ENCODE data around the gene CCNQ. TPM values are rescaled to one million over a fixed set of nuclear protein-coding genes. Genes with fewer than 3 reads are reported as not detected.

The CCNQ gene
- total and polyA plus RNA-seq, 12 donors, result 16.9 to 132 (median 22.9) TPM

GRCh38 chrX:153572601-153573000 lies 26.3 kb downstream of the CCNQ start:
- Histone ChIP-seq H3K27me3 (peaks cover 0 to 24% (median 0%) of the 10 kb centered on the region in 7 donors), H3K9me3 (no peaks in the 10 kb centered on the region), H3K4me1 (no peaks in the 10 kb centered on the region), H3K36me3 (no peaks in the 10 kb centered on the region), H3K4me3 (no peak overlapping the region), H3K27ac (no peak overlapping the region)
- intact Hi-C loops (cut with DNase I), result no loop called here
- TF ChIP-seq CTCF (IDR thresholded peaks at IDR 0.05), result no peak
- WGBS, 2 donors, result 88 to 92% methylated on average over 7 to 10 of the region's 10 CpGs
- ATAC-seq, result no peak
- DNase-seq, result no peak

GRCh38 chrX:153571534-153571908 lies 27.4 kb downstream of the CCNQ start:
- Histone ChIP-seq H3K27me3 (peaks cover 0 to 30% (median 0%) of the 10 kb centered on the region in 7 donors), H3K4me3 (no peak overlapping the region), H3K36me3 (no peaks in the 10 kb centered on the region), H3K27ac (no peak overlapping the region), H3K9me3 (no peaks in the 10 kb centered on the region), H3K4me1 (no peaks in the 10 kb centered on the region)
- intact Hi-C loops (cut with DNase I), result no loop called here
- 66 to 79% methylated on average over 5 to 6 of the region's 6 CpGs for WGBS, 2 donors
- TF ChIP-seq CTCF (IDR thresholded peaks at IDR 0.05), result no peak
- DNase-seq (no peak), ATAC-seq (no peak)

- Histone ChIP-seq H3K27ac (no peak overlapping the region), H3K36me3 (no peaks in the 10 kb centered on the region), H3K4me1 (no peaks in the 10 kb centered on the region), H3K9me3 (no peaks in the 10 kb centered on the region), H3K27me3 (peaks cover 0 to 20% (median 0%) of the 10 kb centered on the region in 7 donors), H3K4me3 (no peak overlapping the region)
- TF ChIP-seq CTCF (IDR thresholded peaks at IDR 0.05), result no peak
- ATAC-seq (no peak), DNase-seq (no peak)
- 93 to 95% methylated on average over 12 to 13 of the region's 13 CpGs for WGBS, 2 donors
- intact Hi-C loops (cut with DNase I), result no loop called here
Measured at GRCh38 chrX:153569475-153569874, 29.5 kb downstream of the CCNQ start.

- no peaks in the 10 kb centered on the region for H3K36me3 ChIP-seq
- H3K4me3 ChIP-seq, result no peak overlapping the region
- no peak for TF ChIP-seq CTCF (IDR thresholded peaks at IDR 0.05)
- no peaks in the 10 kb centered on the region for H3K4me1 ChIP-seq
- DNase-seq, result no peak
- WGBS, 2 donors, result 84 to 90% methylated on average over 20 to 21 of the region's 21 CpGs
- H3K27ac ChIP-seq, result no peak overlapping the region
- H3K9me3 ChIP-seq, result no peaks in the 10 kb centered on the region
- intact Hi-C loops (cut with DNase I), result no loop called here
- peaks cover 0 to 17% (median 0%) of the 10 kb centered on the region in 7 donors for H3K27me3 ChIP-seq
- no peak for ATAC-seq
Measured at GRCh38 chrX:153568451-153569011, 30.4 kb downstream of the CCNQ start.

Data from heart right ventricle (tissue), 16 donors.